Ishikawa (cell line): Measurements from ENCODE around the gene DTYMK.

Experiments used
- CEBPB ChIP-seq: IDR thresholded peaks from 2 replicates; pipeline ENCODE4 v1.6.1; 2012
- CREB1 ChIP-seq: IDR thresholded peaks from 2 replicates; pipeline ENCODE4 v1.6.1; 2012; ENCODE audit warnings: low read depth
- EGR1 ChIP-seq: IDR thresholded peaks from 2 replicates; pipeline ENCODE4 v1.6.1; 2012
- EP300 ChIP-seq: IDR thresholded peaks from 2 replicates; pipeline ENCODE4 v1.6.1; 2012; ENCODE audit warnings: borderline replicate concordance
- FOXM1 ChIP-seq: IDR thresholded peaks from 2 replicates; pipeline ENCODE4 v1.6.1; 2012; ENCODE audit warnings: low read depth, borderline replicate concordance
- MAX ChIP-seq: IDR thresholded peaks from 2 replicates; pipeline ENCODE4 v1.6.1; 2012
- NFIC ChIP-seq: IDR thresholded peaks from 2 replicates; pipeline ENCODE4 v1.6.1; 2012
- RAD21 ChIP-seq: IDR thresholded peaks from 2 replicates; pipeline ENCODE4 v1.6.1; 2012; ENCODE audit warnings: low read depth
- REST ChIP-seq: IDR thresholded peaks from 2 replicates; pipeline ENCODE4 v1.6.1; 2012; ENCODE audit warnings: low read depth, mild to moderate bottlenecking
- TAF1 ChIP-seq: IDR thresholded peaks from 2 replicates; pipeline ENCODE4 v1.6.1; 2012; ENCODE audit warnings: low read depth, mild to moderate bottlenecking
- TCF12 ChIP-seq: IDR thresholded peaks from 2 replicates; pipeline ENCODE4 v1.6.1; 2012; ENCODE audit warnings: low read depth
- TEAD4 ChIP-seq: IDR thresholded peaks from 2 replicates; pipeline ENCODE4 v1.6.1; 2012
- USF1 ChIP-seq: IDR thresholded peaks from 2 replicates; pipeline ENCODE4 v1.6.1; 2012
- YY1 ChIP-seq: IDR thresholded peaks from 2 replicates; pipeline ENCODE4 v1.6.1; 2012; ENCODE audit warnings: low read depth
- ZBTB7A ChIP-seq: IDR thresholded peaks from 2 replicates; pipeline ENCODE4 v1.6.1; 2012; ENCODE audit warnings: low read depth

DTYMK gene

GRCh38 chr2:241702155-241703031, 15.8 kb upstream of the DTYMK start:
- no peak for TF ChIP-seq FOXM1
- TF ChIP-seq RAD21: peak; percentile 9; the same call in 1 of the 2 replicates
- no peak for TF ChIP-seq EP300
- peak; percentile 87 for TF ChIP-seq ZBTB7A
- 0 out of 2 replicates have a peak, but pooled peaks have one; percentile 26 for TF ChIP-seq TCF12
- no peak for TF ChIP-seq TEAD4
- TF ChIP-seq CEBPB: no peak
- peak; percentile 46; the same call in 1 of the 2 replicates for TF ChIP-seq NFIC
- TF ChIP-seq CREB1: no peak
- TF ChIP-seq USF1: no peak
- TF ChIP-seq REST: no peak
- TF ChIP-seq YY1: no peak
- TF ChIP-seq TAF1: peak; percentile 67
- TF ChIP-seq EGR1: peak; percentile 87
- TF ChIP-seq MAX: peak; percentile 44

GRCh38 chr2:241701399-241702154, 15.0 kb upstream of the DTYMK start, which contains the start of gene ING5:
TSS of gene ING5 (plus strand) at chr2:241702039. CDS start at chr2:241702066, 27 bp downstream.
- TF ChIP-seq TCF12 (peak; percentile 23; the same call in 1 of the 2 replicates), EGR1 (peak; percentile 6; the same call in 1 of the 2 replicates), NFIC (0 out of 2 replicates have a peak, but pooled peaks have one; percentile 15), ZBTB7A (no peak; the same call in 1 of the 2 replicates), FOXM1 (no peak), USF1 (peak; percentile 36; the same call in 1 of the 2 replicates), REST (no peak; the same call in 1 of the 2 replicates), YY1 (peak; percentile 84), TEAD4 (no peak), EP300 (no peak), RAD21 (peak; percentile 25; the same call in 1 of the 2 replicates), MAX (peak; percentile 93), CEBPB (no peak), CREB1 (no peak), TAF1 (peak; percentile 75; the same call in 1 of the 2 replicates)

GRCh38 chr2:241701149-241701398, 14.5 kb upstream of the DTYMK start:
- TF ChIP-seq TEAD4: peak; percentile 42
- TF ChIP-seq YY1: peak; percentile 74
- TF ChIP-seq MAX: peak; percentile 98
- peak; percentile 68 for TF ChIP-seq USF1
- no peak for TF ChIP-seq CREB1

GRCh38 chr2:241695651-241696050, 9.0 kb upstream of the DTYMK start:
- TF ChIP-seq MAX (no peak), TEAD4 (no peak), REST (no peak), EP300 (no peak), TCF12 (no peak), ZBTB7A (no peak), NFIC (no peak), FOXM1 (no peak), CREB1 (no peak), TAF1 (no peak), EGR1 (no peak), RAD21 (no peak), CEBPB (no peak)
